ENCODE results near the gene MALAT1. TPM values are rescaled to one million over a fixed set of nuclear protein-coding genes. Genes with fewer than 3 reads are reported as not detected.

Gene MALAT1
- total and polyA plus RNA-seq, 9 donors, result 396 to 13,132 (median 8,248) TPM

GRCh38 chr11:65547446-65548125, 48.7 kb downstream of the MALAT1 start:
- H3K36me3 ChIP-seq, result no peaks in the 10 kb centered on the region
- intact Hi-C loops (cut with DNase I), result no loop called here
- TF ChIP-seq POLR2A (IDR thresholded peaks at IDR 0.05), result no peak
- TF ChIP-seq CTCF (IDR thresholded peaks at IDR 0.05), result no peak
- TF ChIP-seq EP300 (IDR thresholded peaks at IDR 0.05), result no peak

GRCh38 chr11:65548395-65548794, 49.5 kb downstream of the MALAT1 start:
- no peak overlapping the region for H3K4me3 ChIP-seq
- no peaks in the 10 kb centered on the region for H3K9me3 ChIP-seq
- no peaks in the 10 kb centered on the region for H3K27me3 ChIP-seq
- 85 to 92% (median 87%) methylated on average over 3 of the region's 3 CpGs for WGBS, 3 donors
- H3K36me3 ChIP-seq, result no peaks in the 10 kb centered on the region
- no peaks in the 10 kb centered on the region for H3K4me1 ChIP-seq (ENCODE audit: insufficient read depth)
- TF ChIP-seq POLR2A (IDR thresholded peaks at IDR 0.05), result no peak
- TF ChIP-seq EP300 (IDR thresholded peaks at IDR 0.05), result no peak
- TF ChIP-seq CTCF (IDR thresholded peaks at IDR 0.05), result no peak
- intact Hi-C loops (cut with DNase I), result no loop called here
- H3K27ac ChIP-seq, result no peak overlapping the region
- DNase-seq, result no peak

More at GRCh38 chr11:65547446-65548125, 48.7 kb downstream of the MALAT1 start:
- DNase-seq, result no peak
- 79 to 83% (median 81%) methylated on average over 48 to 52 of the region's 52 CpGs for WGBS, 3 donors
- H3K9me3 ChIP-seq, result no peaks in the 10 kb centered on the region
- no peak overlapping the region for H3K27ac ChIP-seq
- no peaks in the 10 kb centered on the region for H3K4me1 ChIP-seq (ENCODE audit: insufficient read depth)
- H3K4me3 ChIP-seq, result no peak overlapping the region
- no peaks in the 10 kb centered on the region for H3K27me3 ChIP-seq

GRCh38 chr11:65549096-65549495, 50.3 kb downstream of the MALAT1 start:
- TF ChIP-seq CTCF (IDR thresholded peaks at IDR 0.05) (no peak), EP300 (IDR thresholded peaks at IDR 0.05) (no peak), POLR2A (IDR thresholded peaks at IDR 0.05) (no peak)
- H3K4me3 ChIP-seq, result no peak overlapping the region
- H3K4me1 ChIP-seq (ENCODE audit: insufficient read depth), result no peaks in the 10 kb centered on the region
- no peak for DNase-seq
- WGBS, 3 donors, result 89 to 95% (median 91%) methylated on average over 3 of the region's 3 CpGs
- no peaks in the 10 kb centered on the region for H3K9me3 ChIP-seq
- H3K27me3 ChIP-seq, result no peaks in the 10 kb centered on the region
- intact Hi-C loops (cut with DNase I), result no loop called here
- H3K27ac ChIP-seq, result no peak overlapping the region
- H3K36me3 ChIP-seq, result no peaks in the 10 kb centered on the region

GRCh38 chr11:65551572-65552387, 52.9 kb downstream of the MALAT1 start:
- Histone ChIP-seq H3K27ac (no peak overlapping the region), H3K9me3 (no peaks in the 10 kb centered on the region), H3K36me3 (no peaks in the 10 kb centered on the region), H3K27me3 (no peaks in the 10 kb centered on the region), H3K4me3 (no peak overlapping the region), H3K4me1 (ENCODE audit: insufficient read depth) (peaks cover 11% of the 10 kb centered on the region)
- no peak for TF ChIP-seq CTCF (IDR thresholded peaks at IDR 0.05)
- no peak for TF ChIP-seq POLR2A (IDR thresholded peaks at IDR 0.05)
- TF ChIP-seq EP300 (IDR thresholded peaks at IDR 0.05), result no peak
- 70 to 75% (median 73%) methylated on average over 17 of the region's 17 CpGs for WGBS, 3 donors
- peak in 3 of 5 donors; percentile 46 to 61 (median 51) for DNase-seq
- intact Hi-C loops (cut with DNase I), result no loop called here
